ENCODE data around the gene FKBP6. TPM values are rescaled to one million over a fixed set of nuclear protein-coding genes. Genes with fewer than 3 reads are reported as not detected.
"Not testable (repeated sequence)": the region's sequence is repeated elsewhere in the genome, so short reads cannot be mapped to it uniquely, and the experiment has no call there.

FKBP6 gene
- total and polyA plus RNA-seq, 2 donors (not counting 1 experiment from before 2014, with no cell fraction given), result not detected

GRCh38 chr7:73307436-73307835 lies 20.5 kb upstream of the FKBP6 start:
- Histone ChIP-seq H3K9ac (ENCODE audit: insufficient read depth, low read length) (no peak overlapping the region), H3K4me3 (replicated peaks in 1 of 4; ENCODE audit: control extremely low read depth in 1 of 4, insufficient read depth in 1 of 4, low read depth in 3 of 4, low read length in 4 of 4) (peak overlapping the region in 1 of 4 experiments; percentile 69), H2AFZ (ENCODE audit: low read length) (no peak overlapping the region), H3K27me3 (ENCODE audit: control insufficient read depth, insufficient read depth, low read length) (no peaks in the 10 kb centered on the region), H3K4me1 (ENCODE audit: control insufficient read depth, extremely low read depth, insufficient read depth, low read length) (no peaks in the 10 kb centered on the region), H3K36me3 (ENCODE audit: control insufficient read depth, insufficient read depth, low read length) (no peaks in the 10 kb centered on the region), H3K9me3 (ENCODE audit: control insufficient read depth, insufficient read depth, low read depth, low read length) (no peaks in the 10 kb centered on the region), H3K4me2 (ENCODE audit: extremely low read depth, insufficient read depth, low read length) (peak overlapping the region; percentile 88), H3K79me2 (ENCODE audit: control insufficient read depth, insufficient read depth, low read length) (peaks cover 3% of the 10 kb centered on the region), H3K27ac (ENCODE audit: insufficient read depth, low read length) (no peak overlapping the region), H4K20me1 (ENCODE audit: control insufficient read depth, extremely low read depth, insufficient read depth, low read length) (no peaks in the 10 kb centered on the region)
- TF ChIP-seq CTCF (conservative IDR thresholded peaks at IDR 0.05 in 1 of 2, IDR thresholded peaks at IDR 0.05 in 1 of 2; ENCODE audit: low read depth in 1 of 2, low read length in 2 of 2) (no peak), EZH2 (IDR thresholded peaks at IDR 0.05; ENCODE audit: low read length, missing control alignments) (no peak)
- DNase-seq (ENCODE audit: low read depth in 2 of 2), result no peak

DNA sequence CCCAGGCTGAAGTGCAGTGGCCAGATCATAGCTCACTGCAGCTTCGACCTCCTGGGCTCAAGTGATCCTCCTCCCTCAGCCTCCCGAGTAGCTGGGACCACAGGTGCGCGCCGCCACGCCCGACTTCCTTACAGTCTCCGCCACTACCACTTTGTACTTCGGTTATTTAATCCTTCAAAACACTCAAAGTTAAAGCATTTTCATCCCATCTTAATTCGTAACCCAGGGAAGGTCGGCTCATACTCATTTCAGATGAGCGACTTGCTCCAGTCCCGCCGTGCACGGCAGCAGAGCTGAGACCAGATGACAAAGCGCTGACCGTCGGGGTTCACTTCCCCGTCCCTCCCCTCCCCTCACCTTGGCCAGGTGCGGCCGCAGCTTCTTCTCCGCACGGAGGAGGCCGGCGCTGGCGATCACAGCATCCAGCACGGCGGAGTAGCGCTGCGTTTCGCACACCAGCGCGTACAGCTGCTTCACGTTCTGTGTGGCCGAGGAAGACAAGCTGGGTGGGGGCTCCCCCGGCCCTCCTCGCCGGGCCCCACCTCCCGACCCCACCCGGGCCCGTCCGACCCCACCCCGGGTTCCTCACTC lies 19.8 kb upstream of the FKBP6 start:
- DNase-seq (ENCODE audit: low read depth in 2 of 2), result peak in 1 of 2 donors; percentile 9
- Histone ChIP-seq H3K4me1 (ENCODE audit: control insufficient read depth, extremely low read depth, insufficient read depth, low read length) (no peaks in the 10 kb centered on the region), H3K4me3 (replicated peaks in 1 of 4; ENCODE audit: control extremely low read depth in 1 of 4, insufficient read depth in 1 of 4, low read depth in 3 of 4, low read length in 4 of 4) (peak overlapping the region; percentile 65 to 69 (median 68)), H3K9ac (ENCODE audit: insufficient read depth, low read length) (peak overlapping the region; percentile 50), H3K27me3 (ENCODE audit: control insufficient read depth, insufficient read depth, low read length) (no peaks in the 10 kb centered on the region), H3K4me2 (ENCODE audit: extremely low read depth, insufficient read depth, low read length) (peak overlapping the region; percentile 88), H2AFZ (ENCODE audit: low read length) (peak overlapping the region; percentile 88), H4K20me1 (ENCODE audit: control insufficient read depth, extremely low read depth, insufficient read depth, low read length) (no peaks in the 10 kb centered on the region), H3K9me3 (ENCODE audit: control insufficient read depth, insufficient read depth, low read depth, low read length) (no peaks in the 10 kb centered on the region), H3K36me3 (ENCODE audit: control insufficient read depth, insufficient read depth, low read length) (no peaks in the 10 kb centered on the region), H3K27ac (ENCODE audit: insufficient read depth, low read length) (no peak overlapping the region), H3K79me2 (ENCODE audit: control insufficient read depth, insufficient read depth, low read length) (peaks cover 3% of the 10 kb centered on the region)
- TF ChIP-seq CTCF (conservative IDR thresholded peaks at IDR 0.05 in 1 of 2, IDR thresholded peaks at IDR 0.05 in 1 of 2; ENCODE audit: low read depth in 1 of 2, low read length in 2 of 2) (no peak), EZH2 (IDR thresholded peaks at IDR 0.05; ENCODE audit: low read length, missing control alignments) (no peak)

GRCh38 chr7:73308665-73309214 lies 19.2 kb upstream of the FKBP6 start, which contains the start of gene NSUN5:
Gene NSUN5 (minus strand): TSS chr7:73308826. CDS start chr7:73308790, 36 bp downstream.
- Histone ChIP-seq H3K27me3 (ENCODE audit: control insufficient read depth, insufficient read depth, low read length) (no peaks in the 10 kb centered on the region), H3K4me2 (ENCODE audit: extremely low read depth, insufficient read depth, low read length) (peak within 1 kb of the TSS; percentile 92), H3K9ac (ENCODE audit: insufficient read depth, low read length) (peak within 1 kb of the TSS; percentile 50), H3K27ac (ENCODE audit: insufficient read depth, low read length) (peak within 1 kb of the TSS; percentile 27), H3K36me3 (ENCODE audit: control insufficient read depth, insufficient read depth, low read length) (no peaks in the 10 kb centered on the region), H3K9me3 (ENCODE audit: control insufficient read depth, insufficient read depth, low read depth, low read length) (no peaks in the 10 kb centered on the region), H3K4me1 (ENCODE audit: control insufficient read depth, extremely low read depth, insufficient read depth, low read length) (no peaks in the 10 kb centered on the region), H2AFZ (ENCODE audit: low read length) (peak within 1 kb of the TSS; percentile 88), H4K20me1 (ENCODE audit: control insufficient read depth, extremely low read depth, insufficient read depth, low read length) (no peaks in the 10 kb centered on the region), H3K4me3 (replicated peaks in 1 of 4; ENCODE audit: control extremely low read depth in 1 of 4, insufficient read depth in 1 of 4, low read depth in 3 of 4, low read length in 4 of 4) (peak within 1 kb of the TSS; percentile 65 to 69 (median 68)), H3K79me2 (ENCODE audit: control insufficient read depth, insufficient read depth, low read length) (peaks cover 3% of the 10 kb centered on the region)
- peak; percentile 59 to 76 for DNase-seq (ENCODE audit: low read depth in 2 of 2)
- TF ChIP-seq CTCF (conservative IDR thresholded peaks at IDR 0.05 in 1 of 2, IDR thresholded peaks at IDR 0.05 in 1 of 2; ENCODE audit: low read depth in 1 of 2, low read length in 2 of 2), result no peak
- TF ChIP-seq EZH2 (IDR thresholded peaks at IDR 0.05; ENCODE audit: low read length, missing control alignments), result no peak

DNA sequence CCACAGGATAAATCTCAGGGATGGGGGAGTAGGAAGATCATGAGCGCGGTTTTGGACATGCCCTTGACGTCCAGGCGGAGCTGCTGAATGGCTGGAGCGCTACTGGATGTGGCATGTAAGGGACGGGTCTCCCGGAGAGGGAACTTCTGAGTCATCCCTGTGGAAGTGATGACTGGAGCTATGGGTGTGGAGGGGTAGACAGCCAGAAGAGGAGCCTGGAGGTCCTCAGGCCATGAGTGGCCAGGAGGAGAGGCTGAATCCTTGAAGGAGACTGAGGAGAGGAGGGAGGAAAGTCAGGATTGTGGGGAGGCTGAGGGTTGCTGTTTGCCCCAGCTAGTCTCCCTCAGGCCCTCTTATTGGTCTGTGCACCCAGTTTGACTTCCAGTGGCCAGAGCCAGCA lies 16.5 kb upstream of the FKBP6 start:
- peak in 1 of 2 donors; percentile 30 for DNase-seq (ENCODE audit: low read depth in 2 of 2)
- not testable (repeated sequence) for H3K79me2 ChIP-seq (ENCODE audit: control insufficient read depth, insufficient read depth, low read length); H3K9ac ChIP-seq (ENCODE audit: insufficient read depth, low read length); H3K4me3 ChIP-seq (replicated peaks in 1 of 4; ENCODE audit: control extremely low read depth in 1 of 4, insufficient read depth in 1 of 4, low read depth in 3 of 4, low read length in 4 of 4); H3K9me3 ChIP-seq (ENCODE audit: control insufficient read depth, insufficient read depth, low read depth, low read length); H3K27me3 ChIP-seq (ENCODE audit: control insufficient read depth, insufficient read depth, low read length); H4K20me1 ChIP-seq (ENCODE audit: control insufficient read depth, extremely low read depth, insufficient read depth, low read length); H3K4me1 ChIP-seq (ENCODE audit: control insufficient read depth, extremely low read depth, insufficient read depth, low read length); H3K27ac ChIP-seq (ENCODE audit: insufficient read depth, low read length); H3K4me2 ChIP-seq (ENCODE audit: extremely low read depth, insufficient read depth, low read length); H3K36me3 ChIP-seq (ENCODE audit: control insufficient read depth, insufficient read depth, low read length); H2AFZ ChIP-seq (ENCODE audit: low read length)
